Endothelial cell of umbilical vein (primary cell): ENCODE data around the gene SFT2D3.

Experiments
- CTCF ChIP-seq, 2 donors: IDR thresholded peaks; 1 replicate in 1 of 2; 2 replicates in 1 of 2; pipeline ENCODE4 v1.5.1; 2011; ENCODE audit warnings: low read length in 2 of 2, mild to moderate bottlenecking in 2 of 2, moderate library complexity in 2 of 2, control low read depth in 1 of 2, inconsistent platforms in 1 of 2, low read depth in 1 of 2; ENCODE audit not compliant: insufficient read depth in 1 of 2; ENCODE audit errors: extremely low read depth in 1 of 2
- POLR2AphosphoS5 ChIP-seq: IDR thresholded peaks from 2 replicates; pipeline ENCODE4 v1.6.1; 2012; ENCODE audit warnings: low read depth, mild to moderate bottlenecking, control low read depth, low read length, moderate library complexity; ENCODE audit not compliant: insufficient read depth

- no peak for TF ChIP-seq CTCF (IDR thresholded peaks at IDR 0.05; ENCODE audit: extremely low read depth in 1 of 2, insufficient read depth in 1 of 2, low read depth in 1 of 2, low read length in 2 of 2)
- TF ChIP-seq POLR2AphosphoS5 = no peak
Observed at GRCh38 chr2:127658641-127659407, 42.5 kb upstream of the SFT2D3 start.
